Stomach (tissue), 9 donors: ENCODE measurements around the gene DPP6. TPM values are rescaled to one million over a fixed set of nuclear protein-coding genes. Genes with fewer than 3 reads are reported as not detected.

Source experiments
- DNase-seq, 2 donors: peaks; one replicate each; pipeline versions ENCODE4 v3.0.0 to v3.0.0-alpha.2; 2013 to 2019
- H3K27ac ChIP-seq, 5 donors: fragments of 200-600 bp in 4 of 5; sonication (generic) in 4 of 5; one replicate each; pipeline ENCODE4 v1.5.1; 2013 to 2019; ENCODE audit warnings: mild to moderate bottlenecking in 1 of 5, moderate library complexity in 1 of 5
- H3K27me3 ChIP-seq, 3 donors: fragments of 200-600 bp; sonication (generic); one replicate each; pipeline ENCODE4 v1.5.1; 2017 to 2019; ENCODE audit warnings: mixed run types in 1 of 3
- H3K36me3 ChIP-seq, 4 donors: fragments of 200-600 bp; sonication (generic); 1 replicate in 3 of 4; 2 replicates in 1 of 4; pipeline ENCODE4 v1.5.1; 2016 to 2019
- H3K4me1 ChIP-seq, 4 donors: fragments of 200-600 bp; sonication (generic); one replicate each; pipeline ENCODE4 v1.5.1; 2016 to 2019
- H3K4me3 ChIP-seq, 4 donors: fragments of 200-600 bp; sonication (generic) in 3 of 4; one replicate each; pipeline ENCODE4 v1.5.1; 2016 to 2019; ENCODE audit warnings: mild to moderate bottlenecking in 1 of 4
- H3K9me3 ChIP-seq, 4 donors: fragments of 200-600 bp; sonication (generic); one replicate each; pipeline ENCODE4 v1.5.1; 2016 to 2019
- CTCF ChIP-seq, 7 experiments: fragments of 450-650 bp in 4 of 7; fragments of 200-600 bp in 3 of 7; sonication (generic) in 3 of 7; IDR thresholded peaks; one replicate each; pipeline ENCODE4 v1.5.1; 2016 to 2019; ENCODE audit warnings: antibody characterized with exemption in 7 of 7, control low read depth in 2 of 7, mild to moderate bottlenecking in 1 of 7
- EP300 ChIP-seq: sonication (generic); formaldehyde crosslinking; IDR thresholded peaks from one replicate; pipeline ENCODE4 v1.6.1; 2017; ENCODE audit warnings: antibody characterized with exemption
- POLR2A ChIP-seq, 4 donors: fragments of 450-650 bp; IDR thresholded peaks; one replicate each; pipeline ENCODE4 v1.6.1; 2016; ENCODE audit warnings: antibody characterized with exemption in 4 of 4, control low read depth in 2 of 4, mild to moderate bottlenecking in 1 of 4, moderate library complexity in 1 of 4
- POLR2AphosphoS5 ChIP-seq, 3 donors: sonication (generic); formaldehyde crosslinking; IDR thresholded peaks; one replicate each; pipeline ENCODE4 v1.6.1; 2016; ENCODE audit warnings: antibody characterized with exemption in 3 of 3
- WGBS, 5 donors: extraction: QIAGEN DNeasy Blood & Tissue Kit in 3 of 5; methylation state at CpG; one replicate each; pipeline versions ENCODE4 v1.1.5 to v1.1.7; 2013 to 2018; 5-methylcytosine and 5-hydroxymethylcytosine counted together
- intact Hi-C: fragments of 100-400 bp; cut with DNase I; formaldehyde crosslinking; loops from one replicate; pipeline ENCODE4 v1.15.1; 2023; ENCODE audit warnings: low total_unique reads
- polyA plus RNA-seq, 3 donors: library from polyadenylated mRNA; stranded (reverse); fragments of 200-250 nt; gene quantifications; one replicate each; pipeline ENCODE4 v1.2.3, GENCODE V29; 2013
- total RNA-seq, 5 donors: library from RNA; depleted of rRNA; stranded (reverse); fragments of >200 nt; gene quantifications; one replicate each; pipeline versions ENCODE4 v1.1.0 to v1.2.3, GENCODE V29; 2014 to 2016
- donor health status: healthy with polysubstance abuse.
- donor health status: Bipolar disorder and iron deficiency.
- donor health status: healthy.

DPP6 gene
- total and polyA plus RNA-seq, 8 donors, result 0.15 to 29.8 (median 4.9) TPM

GRCh38 chr7:154915600-154915999 is 863.4 kb downstream of the DPP6 start:
- Histone ChIP-seq H3K4me1 (peaks cover 8 to 13% (median 12%) of the 10 kb centered on the region in 4 donors), H3K27me3 (peaks cover 0 to 25% (median 15%) of the 10 kb centered on the region in 3 donors), H3K36me3 (no peaks in the 10 kb centered on the region), H3K4me3 (no peak overlapping the region), H3K9me3 (peaks cover 5 to 12% (median 8%) of the 10 kb centered on the region in 4 donors), H3K27ac (no peak overlapping the region)
- intact Hi-C loops, result no loop called here
- WGBS, 5 donors, result 83 to 95% (median 92%) methylated on average over 2 to 4 of the region's 4 CpGs
- DNase-seq, result no peak
- no peak for TF ChIP-seq POLR2A (IDR thresholded peaks at IDR 0.05)
- no peak for TF ChIP-seq EP300
- TF ChIP-seq CTCF (IDR thresholded peaks at IDR 0.05), result no peak
- TF ChIP-seq POLR2AphosphoS5 (IDR thresholded peaks at IDR 0.05), result no peak

GRCh38 chr7:154916381-154916780 is 864.2 kb downstream of the DPP6 start:
- no peak for DNase-seq
- intact Hi-C loops, result no loop called here
- Histone ChIP-seq H3K27me3 (peaks cover 0 to 25% (median 15%) of the 10 kb centered on the region in 3 donors), H3K9me3 (peaks cover 0 to 4% (median 1%) of the 10 kb centered on the region in 4 donors), H3K36me3 (no peaks in the 10 kb centered on the region), H3K27ac (no peak overlapping the region), H3K4me3 (no peak overlapping the region), H3K4me1 (peaks cover 8 to 13% (median 12%) of the 10 kb centered on the region in 4 donors)
- TF ChIP-seq EP300, result no peak
- TF ChIP-seq CTCF (IDR thresholded peaks at IDR 0.05), result no peak
- no peak for TF ChIP-seq POLR2A (IDR thresholded peaks at IDR 0.05)
- TF ChIP-seq POLR2AphosphoS5 (IDR thresholded peaks at IDR 0.05), result no peak
- WGBS, 5 donors, result 84 to 92% (median 89%) methylated on average over 14 of the region's 14 CpGs

GRCh38 chr7:154916856-154917807 is 864.9 kb downstream of the DPP6 start:
- TF ChIP-seq POLR2AphosphoS5 (IDR thresholded peaks at IDR 0.05) (no peak), CTCF (IDR thresholded peaks at IDR 0.05) (no peak), POLR2A (IDR thresholded peaks at IDR 0.05) (no peak), EP300 (no peak)
- intact Hi-C loops, result no loop called here
- no peak overlapping the region for H3K4me3 ChIP-seq
- 87 to 94% (median 91%) methylated on average over 11 to 13 of the region's 13 CpGs for WGBS, 5 donors
- no peaks in the 10 kb centered on the region for H3K36me3 ChIP-seq
- H3K27me3 ChIP-seq, result peaks cover 0 to 25% (median 15%) of the 10 kb centered on the region in 3 donors
- no peak for DNase-seq
- H3K27ac ChIP-seq, result no peak overlapping the region
- H3K9me3 ChIP-seq, result no peaks in the 10 kb centered on the region
- peaks cover 8 to 13% (median 12%) of the 10 kb centered on the region in 4 donors for H3K4me1 ChIP-seq

- 75 to 95% (median 87%) methylated on average over 3 to 7 of the region's 7 CpGs for WGBS, 5 donors
- TF ChIP-seq POLR2AphosphoS5 (IDR thresholded peaks at IDR 0.05), result no peak
- TF ChIP-seq EP300, result no peak
- no peak for TF ChIP-seq CTCF (IDR thresholded peaks at IDR 0.05)
- no peak for TF ChIP-seq POLR2A (IDR thresholded peaks at IDR 0.05)
- H3K4me1 ChIP-seq, result peaks cover 8 to 13% (median 12%) of the 10 kb centered on the region in 4 donors
- no peaks in the 10 kb centered on the region for H3K9me3 ChIP-seq
- H3K36me3 ChIP-seq, result no peaks in the 10 kb centered on the region
- intact Hi-C loops, result no loop called here
- DNase-seq, result no peak
- no peak overlapping the region for H3K27ac ChIP-seq
- H3K27me3 ChIP-seq, result peaks cover 0 to 25% (median 15%) of the 10 kb centered on the region in 3 donors
- H3K4me3 ChIP-seq, result no peak overlapping the region
Measured at GRCh38 chr7:154917808-154918160, 865.6 kb downstream of the DPP6 start.
